WTC11 (cell line): ENCODE measurements around the gene HPSE2. TPM values are rescaled to one million over a fixed set of nuclear protein-coding genes. Genes with fewer than 3 reads are reported as not detected.

Experiments
- ATAC-seq: fragments of 200-7000 bp; cut with Tn5 transposase; 2 replicates; pipeline ENCODE4 v1.10.0; 2021; ENCODE audit warnings: mild to moderate bottlenecking, moderate library complexity
- CTCF ChIA-PET: fragments of 300-600 bp; sonication (Branson Sonifier 250); formaldehyde crosslinking; loops from one replicate; lab custom pipeline; 2021; ENCODE audit warnings: antibody characterized with exemption; lab: Charles Lee
- POLR2A ChIA-PET: fragments of 350-600 bp; sonication (Branson Sonifier 250); formaldehyde crosslinking; loops from one replicate; lab custom pipeline; 2021; ENCODE audit warnings: antibody characterized with exemption; lab: Charles Lee
- DNase-seq: peaks from one replicate; pipeline ENCODE4 v3.0.0; 2021; ENCODE audit warnings: low spot score
- H3K27ac Mint-ChIP-seq: 2 replicates; pipeline ENCODE4 v1.8.0; 2021; ENCODE audit warnings: mixed read lengths
- H3K27me3 Mint-ChIP-seq: 2 replicates; pipeline ENCODE4 v1.8.0; 2021; ENCODE audit warnings: low read depth, mild to moderate bottlenecking, moderate library complexity, mixed read lengths
- H3K36me3 Mint-ChIP-seq: 2 replicates; pipeline ENCODE4 v1.8.0; 2021; ENCODE audit warnings: mixed read lengths
- H3K4me1 Mint-ChIP-seq: 2 replicates; pipeline ENCODE4 v1.8.0; 2022; ENCODE audit warnings: mixed read lengths
- H3K4me3 Mint-ChIP-seq: 2 replicates; pipeline ENCODE4 v1.8.0; 2021; ENCODE audit warnings: mild to moderate bottlenecking, moderate library complexity, mixed read lengths
- H3K9me3 Mint-ChIP-seq: 2 replicates; pipeline ENCODE4 v1.8.0; 2021; ENCODE audit warnings: mixed read lengths
- AR ChIP-seq: fragments of 250-450 bp; sonication (Bioruptor Pico); IDR thresholded peaks from 2 replicates; pipeline ENCODE4 v1.9.0; 2021; ENCODE audit warnings: mild to moderate bottlenecking
- ERG ChIP-seq: fragments of 250-450 bp; sonication (Bioruptor Pico); IDR thresholded peaks from 2 replicates; pipeline ENCODE4 v1.8.0; 2021; ENCODE audit warnings: mild to moderate bottlenecking
- FOXK1 ChIP-seq: sonication (generic); formaldehyde crosslinking; IDR thresholded peaks from 2 replicates; pipeline ENCODE4 v1.8.0; 2022; ENCODE audit warnings: mild to moderate bottlenecking, moderate library complexity, missing genetic modification reagents
- GTF2I ChIP-seq: fragments of 250-450 bp; sonication (Bioruptor Pico); conservative IDR thresholded peaks from 2 replicates; pipeline ENCODE4 v1.4.0; 2021; ENCODE audit warnings: mild to moderate bottlenecking
- JUN ChIP-seq: sonication (generic); formaldehyde crosslinking; IDR thresholded peaks from 2 replicates; pipeline ENCODE4 v1.8.0; 2023; ENCODE audit warnings: mild to moderate bottlenecking, missing genetic modification reagents
- KAT7 ChIP-seq: sonication (generic); formaldehyde crosslinking; IDR thresholded peaks from 2 replicates; pipeline ENCODE4 v1.8.1; 2023; ENCODE audit warnings: missing genetic modification reagents, mild to moderate bottlenecking, borderline replicate concordance
- NFE2L1 ChIP-seq: sonication (generic); formaldehyde crosslinking; IDR thresholded peaks from 2 replicates; pipeline ENCODE4 v1.8.1; 2023; ENCODE audit warnings: missing genetic modification reagents
- TP53 ChIP-seq: sonication (generic); formaldehyde crosslinking; IDR thresholded peaks from 2 replicates; pipeline ENCODE4 v1.8.1; 2023; ENCODE audit warnings: mild to moderate bottlenecking, missing genetic modification reagents
- ZBTB43 ChIP-seq: sonication (generic); formaldehyde crosslinking; IDR thresholded peaks from 2 replicates; pipeline ENCODE4 v1.8.1; 2023; ENCODE audit warnings: mild to moderate bottlenecking, missing genetic modification reagents
- ZNF281 ChIP-seq: sonication (generic); formaldehyde crosslinking; IDR thresholded peaks from 2 replicates; pipeline ENCODE4 v1.8.0; 2023; ENCODE audit warnings: mild to moderate bottlenecking, missing genetic modification reagents
- ZNF416 ChIP-seq: fragments of 250-450 bp; sonication (Bioruptor Pico); IDR thresholded peaks from 2 replicates; pipeline ENCODE4 v1.9.0; 2021; ENCODE audit warnings: mild to moderate bottlenecking, inconsistent platforms
- ZNF671 ChIP-seq: fragments of 250-450 bp; sonication (Bioruptor Pico); IDR thresholded peaks from 2 replicates; pipeline ENCODE4 v1.8.0; 2021; ENCODE audit warnings: mild to moderate bottlenecking
- total RNA-seq: library from RNA; stranded (reverse); gene quantifications from 3 replicates; pipeline ENCODE4 v1.2.3, GENCODE V29; 2021
- TF ChIP-seq, protein P1 (sequence below): sonication (generic); formaldehyde crosslinking; IDR thresholded peaks from 2 replicates; pipeline ENCODE4 v1.8.1; 2023; ENCODE audit warnings: mild to moderate bottlenecking, missing genetic modification reagents
- TF ChIP-seq, protein P2 (sequence below): sonication (generic); formaldehyde crosslinking; IDR thresholded peaks from 2 replicates; pipeline ENCODE4 v1.8.1; 2022; ENCODE audit warnings: mild to moderate bottlenecking, missing genetic modification reagents, moderate library complexity, borderline replicate concordance
- TF ChIP-seq, protein P3 (sequence below): sonication (generic); formaldehyde crosslinking; IDR thresholded peaks from 2 replicates; pipeline ENCODE4 v1.8.0; 2022; ENCODE audit warnings: mild to moderate bottlenecking, missing genetic modification reagents
- TF ChIP-seq, protein P4 (sequence below): sonication (generic); formaldehyde crosslinking; IDR thresholded peaks from 2 replicates; pipeline ENCODE4 v1.8.1; 2022; ENCODE audit warnings: low read depth, mild to moderate bottlenecking, moderate library complexity, missing genetic modification reagents, borderline replicate concordance
- TF ChIP-seq, protein P5 (sequence below): sonication (generic); formaldehyde crosslinking; IDR thresholded peaks from 2 replicates; pipeline ENCODE4 v1.8.0; 2022; ENCODE audit warnings: mild to moderate bottlenecking, missing genetic modification reagents

The HPSE2 gene
- total RNA-seq, 1 experiment from 2014 or later, result 0.66 TPM

DNA sequence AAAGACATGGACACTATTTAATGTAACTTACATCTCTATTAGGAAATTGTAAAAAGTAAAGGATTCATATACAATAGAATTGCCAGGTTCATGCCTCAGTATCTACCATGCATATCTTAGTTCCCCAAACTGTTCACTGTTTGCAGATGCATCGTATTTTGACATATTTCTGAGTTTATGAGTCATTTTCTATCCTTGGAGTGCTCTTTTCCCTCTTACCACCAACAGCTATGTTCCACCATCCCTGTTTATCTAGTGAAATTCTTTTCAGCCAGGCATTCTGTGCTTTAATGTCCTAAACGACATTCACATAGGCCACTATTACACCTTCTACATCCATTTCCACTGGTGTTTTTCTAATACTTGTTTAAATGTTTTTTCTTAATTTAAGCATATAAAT is 649.6 kb downstream of the HPSE2 start (continued):
- no peak for TF ChIP-seq AR (CRISPR knock-in tag)
- TF ChIP-seq, protein P1, sequence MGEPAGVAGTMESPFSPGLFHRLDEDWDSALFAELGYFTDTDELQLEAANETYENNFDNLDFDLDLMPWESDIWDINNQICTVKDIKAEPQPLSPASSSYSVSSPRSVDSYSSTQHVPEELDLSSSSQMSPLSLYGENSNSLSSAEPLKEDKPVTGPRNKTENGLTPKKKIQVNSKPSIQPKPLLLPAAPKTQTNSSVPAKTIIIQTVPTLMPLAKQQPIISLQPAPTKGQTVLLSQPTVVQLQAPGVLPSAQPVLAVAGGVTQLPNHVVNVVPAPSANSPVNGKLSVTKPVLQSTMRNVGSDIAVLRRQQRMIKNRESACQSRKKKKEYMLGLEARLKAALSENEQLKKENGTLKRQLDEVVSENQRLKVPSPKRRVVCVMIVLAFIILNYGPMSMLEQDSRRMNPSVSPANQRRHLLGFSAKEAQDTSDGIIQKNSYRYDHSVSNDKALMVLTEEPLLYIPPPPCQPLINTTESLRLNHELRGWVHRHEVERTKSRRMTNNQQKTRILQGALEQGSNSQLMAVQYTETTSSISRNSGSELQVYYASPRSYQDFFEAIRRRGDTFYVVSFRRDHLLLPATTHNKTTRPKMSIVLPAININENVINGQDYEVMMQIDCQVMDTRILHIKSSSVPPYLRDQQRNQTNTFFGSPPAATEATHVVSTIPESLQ (CRISPR knock-in tag), result no peak
- TF ChIP-seq JUN (CRISPR knock-in tag), result no peak
- no peak for TF ChIP-seq ZNF281 (CRISPR knock-in tag)
- no peak for TF ChIP-seq GTF2I
- TF ChIP-seq TP53 (CRISPR knock-in tag), result no peak
- TF ChIP-seq, protein P2, sequence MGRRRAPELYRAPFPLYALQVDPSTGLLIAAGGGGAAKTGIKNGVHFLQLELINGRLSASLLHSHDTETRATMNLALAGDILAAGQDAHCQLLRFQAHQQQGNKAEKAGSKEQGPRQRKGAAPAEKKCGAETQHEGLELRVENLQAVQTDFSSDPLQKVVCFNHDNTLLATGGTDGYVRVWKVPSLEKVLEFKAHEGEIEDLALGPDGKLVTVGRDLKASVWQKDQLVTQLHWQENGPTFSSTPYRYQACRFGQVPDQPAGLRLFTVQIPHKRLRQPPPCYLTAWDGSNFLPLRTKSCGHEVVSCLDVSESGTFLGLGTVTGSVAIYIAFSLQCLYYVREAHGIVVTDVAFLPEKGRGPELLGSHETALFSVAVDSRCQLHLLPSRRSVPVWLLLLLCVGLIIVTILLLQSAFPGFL (CRISPR knock-in tag), result no peak
- TF ChIP-seq ZNF416 (CRISPR knock-in tag), result no peak
- TF ChIP-seq NFE2L1, result no peak
- TF ChIP-seq, protein P3, sequence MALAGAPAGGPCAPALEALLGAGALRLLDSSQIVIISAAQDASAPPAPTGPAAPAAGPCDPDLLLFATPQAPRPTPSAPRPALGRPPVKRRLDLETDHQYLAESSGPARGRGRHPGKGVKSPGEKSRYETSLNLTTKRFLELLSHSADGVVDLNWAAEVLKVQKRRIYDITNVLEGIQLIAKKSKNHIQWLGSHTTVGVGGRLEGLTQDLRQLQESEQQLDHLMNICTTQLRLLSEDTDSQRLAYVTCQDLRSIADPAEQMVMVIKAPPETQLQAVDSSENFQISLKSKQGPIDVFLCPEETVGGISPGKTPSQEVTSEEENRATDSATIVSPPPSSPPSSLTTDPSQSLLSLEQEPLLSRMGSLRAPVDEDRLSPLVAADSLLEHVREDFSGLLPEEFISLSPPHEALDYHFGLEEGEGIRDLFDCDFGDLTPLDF, result no peak

- POLR2A ChIA-PET, result no interaction called here
- H3K36me3 Mint-ChIP-seq, result no peaks in the 10 kb centered on the region
- no peak overlapping the region for H3K4me3 Mint-ChIP-seq
- TF ChIP-seq, protein P1 (CRISPR knock-in tag), result no peak
- no peak for TF ChIP-seq ZNF671 (CRISPR knock-in tag)
- TF ChIP-seq FOXK1 (CRISPR knock-in tag), result no peak
- TF ChIP-seq ERG (CRISPR knock-in tag), result no peak
- TF ChIP-seq, protein P2 (CRISPR knock-in tag), result no peak
- TF ChIP-seq ZBTB43 (CRISPR knock-in tag), result no peak
- TF ChIP-seq, protein P4, sequence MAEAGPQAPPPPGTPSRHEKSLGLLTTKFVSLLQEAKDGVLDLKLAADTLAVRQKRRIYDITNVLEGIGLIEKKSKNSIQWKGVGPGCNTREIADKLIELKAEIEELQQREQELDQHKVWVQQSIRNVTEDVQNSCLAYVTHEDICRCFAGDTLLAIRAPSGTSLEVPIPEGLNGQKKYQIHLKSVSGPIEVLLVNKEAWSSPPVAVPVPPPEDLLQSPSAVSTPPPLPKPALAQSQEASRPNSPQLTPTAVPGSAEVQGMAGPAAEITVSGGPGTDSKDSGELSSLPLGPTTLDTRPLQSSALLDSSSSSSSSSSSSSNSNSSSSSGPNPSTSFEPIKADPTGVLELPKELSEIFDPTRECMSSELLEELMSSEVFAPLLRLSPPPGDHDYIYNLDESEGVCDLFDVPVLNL (CRISPR knock-in tag), result no peak
- TF ChIP-seq, protein P5, sequence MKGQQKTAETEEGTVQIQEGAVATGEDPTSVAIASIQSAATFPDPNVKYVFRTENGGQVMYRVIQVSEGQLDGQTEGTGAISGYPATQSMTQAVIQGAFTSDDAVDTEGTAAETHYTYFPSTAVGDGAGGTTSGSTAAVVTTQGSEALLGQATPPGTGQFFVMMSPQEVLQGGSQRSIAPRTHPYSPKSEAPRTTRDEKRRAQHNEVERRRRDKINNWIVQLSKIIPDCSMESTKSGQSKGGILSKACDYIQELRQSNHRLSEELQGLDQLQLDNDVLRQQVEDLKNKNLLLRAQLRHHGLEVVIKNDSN (CRISPR knock-in tag), result no peak
- no peak for TF ChIP-seq KAT7 (CRISPR knock-in tag)
- TF ChIP-seq ZNF416 (CRISPR knock-in tag), result no peak
Observed at GRCh38 chr10:98582363-98582762, 653.3 kb downstream of the HPSE2 start.

More at GRCh38 chr10:98582363-98582762, 653.3 kb downstream of the HPSE2 start:
- Mint-ChIP-seq H3K27me3 (no peaks in the 10 kb centered on the region), H3K9me3 (no peaks in the 10 kb centered on the region), H3K4me1 (0 out of 2 replicates have a peak, but pooled peaks cover 3% of the 10 kb centered on the region), H3K27ac (no peak overlapping the region)
- DNase-seq (no peak), ATAC-seq (no peak)
- CTCF ChIA-PET, result no interaction called here
